IMR-90 (cell line): ENCODE data around the gene ITSN1.

Experiments
- CHD1 ChIP-seq: IDR thresholded peaks from 2 replicates; pipeline ENCODE4 v1.6.1; 2012; ENCODE audit warnings: low read depth, low read length, improper control_type of control experiment
- CTCF ChIP-seq: conservative IDR thresholded peaks from 2 replicates; pipeline ENCODE4 v1.5.1; 2012; ENCODE audit warnings: mild to moderate bottlenecking, low read depth, low read length, improper control_type of control experiment
- MXI1 ChIP-seq: IDR thresholded peaks from 2 replicates; pipeline ENCODE4 v1.6.1; 2012; ENCODE audit warnings: low read depth, mild to moderate bottlenecking, low read length, moderate library complexity, borderline replicate concordance
- POLR2A ChIP-seq: IDR thresholded peaks from 2 replicates; pipeline ENCODE4 v1.6.1; 2012; ENCODE audit warnings: mild to moderate bottlenecking, low read depth, low read length
- SMC3 ChIP-seq: fragments of 150-350 bp; IDR thresholded peaks from 2 replicates; pipeline ENCODE4 v1.6.1; 2016; ENCODE audit warnings: low read depth, mild to moderate bottlenecking, antibody characterized with exemption, low read length, moderate library complexity

DNA sequence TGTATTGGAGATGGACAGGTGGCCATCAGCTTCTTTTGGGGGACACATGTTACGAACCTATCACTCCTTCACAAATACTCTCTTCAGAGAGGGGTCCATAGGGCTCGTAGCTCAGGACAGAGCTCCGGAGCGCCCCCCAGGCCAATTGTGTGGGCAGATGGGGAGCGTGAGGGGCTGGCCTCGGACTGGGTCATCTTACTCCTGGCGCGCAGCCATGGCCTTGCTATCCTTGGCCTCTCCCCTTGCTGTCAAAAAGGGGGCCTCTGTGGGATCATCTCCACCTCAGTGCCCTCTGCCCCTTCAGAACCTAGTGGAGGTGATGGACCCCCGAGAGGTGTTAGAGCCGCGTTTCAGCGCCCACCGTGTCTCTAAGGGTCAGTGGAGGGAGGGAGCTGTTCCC, 238.3 kb downstream of the ITSN1 start:
- no peak for TF ChIP-seq CTCF
- no peak for TF ChIP-seq POLR2A
- TF ChIP-seq SMC3, result no peak
- no peak for TF ChIP-seq CHD1
- no peak for TF ChIP-seq MXI1
